ENCODE measurements around the gene NPIPB6.

NPIPB6 gene

GRCh38 chr16:28311413-28311812 lies 51.9 kb downstream of the NPIPB6 start:
- TF ChIP-seq GATA1 (IDR thresholded peaks at IDR 0.05; ENCODE audit: low read depth, low read length) (no peak), POLR2A (IDR thresholded peaks at IDR 0.05; ENCODE audit: low read length) (no peak)
- no peak for DNase-seq

GRCh38 chr16:28310796-28311195 lies 52.5 kb downstream of the NPIPB6 start:
- DNase-seq, result no peak

GRCh38 chr16:28309811-28310311 lies 53.4 kb downstream of the NPIPB6 start:
- TF ChIP-seq GATA1 (IDR thresholded peaks at IDR 0.05; ENCODE audit: low read depth, low read length), result no peak
- no peak for TF ChIP-seq POLR2A (IDR thresholded peaks at IDR 0.05; ENCODE audit: low read length)
- no peak for DNase-seq

More at GRCh38 chr16:28310796-28311195, 52.5 kb downstream of the NPIPB6 start:
- TF ChIP-seq GATA1 (IDR thresholded peaks at IDR 0.05; ENCODE audit: low read depth, low read length), result no peak
- TF ChIP-seq POLR2A (IDR thresholded peaks at IDR 0.05; ENCODE audit: low read length), result no peak

GRCh38 chr16:28308794-28309584 lies 54.3 kb downstream of the NPIPB6 start:
- TF ChIP-seq POLR2A (IDR thresholded peaks at IDR 0.05; ENCODE audit: low read length) (no peak), GATA1 (IDR thresholded peaks at IDR 0.05; ENCODE audit: low read depth, low read length) (no peak)
- no peak for DNase-seq

GRCh38 chr16:28307936-28308335 lies 55.4 kb downstream of the NPIPB6 start:
- no peak for DNase-seq
- no peak for TF ChIP-seq GATA1 (IDR thresholded peaks at IDR 0.05; ENCODE audit: low read depth, low read length)
- no peak for TF ChIP-seq POLR2A (IDR thresholded peaks at IDR 0.05; ENCODE audit: low read length)

GRCh38 chr16:28304214-28304613 lies 59.1 kb downstream of the NPIPB6 start:
- peak; percentile 25 to 26 for DNase-seq
- TF ChIP-seq POLR2A (IDR thresholded peaks at IDR 0.05; ENCODE audit: low read length), result no peak
- no peak for TF ChIP-seq GATA1 (IDR thresholded peaks at IDR 0.05; ENCODE audit: low read depth, low read length)

GRCh38 chr16:28303132-28303531 lies 60.2 kb downstream of the NPIPB6 start:
- no peak for DNase-seq
- no peak for TF ChIP-seq POLR2A (IDR thresholded peaks at IDR 0.05; ENCODE audit: low read length)

GRCh38 chr16:28301620-28302019 lies 61.7 kb downstream of the NPIPB6 start:
- DNase-seq, result no peak

GRCh38 chr16:28301154-28301553 lies 62.2 kb downstream of the NPIPB6 start:
- TF ChIP-seq POLR2A (IDR thresholded peaks at IDR 0.05; ENCODE audit: low read length) (no peak), GATA1 (IDR thresholded peaks at IDR 0.05; ENCODE audit: low read depth, low read length) (no peak)
- no peak for DNase-seq

More at GRCh38 chr16:28301620-28302019, 61.7 kb downstream of the NPIPB6 start:
- TF ChIP-seq POLR2A (IDR thresholded peaks at IDR 0.05; ENCODE audit: low read length) (no peak), GATA1 (IDR thresholded peaks at IDR 0.05; ENCODE audit: low read depth, low read length) (no peak)

- no peak for DNase-seq
- TF ChIP-seq POLR2A (IDR thresholded peaks at IDR 0.05; ENCODE audit: low read length) (no peak), GATA1 (IDR thresholded peaks at IDR 0.05; ENCODE audit: low read depth, low read length) (no peak)
Observed at GRCh38 chr16:28300327-28300726, 63.0 kb downstream of the NPIPB6 start.

GRCh38 chr16:28298511-28298878 lies 64.8 kb downstream of the NPIPB6 start:
- TF ChIP-seq GATA1 (IDR thresholded peaks at IDR 0.05; ENCODE audit: low read depth, low read length) (no peak), POLR2A (IDR thresholded peaks at IDR 0.05; ENCODE audit: low read length) (no peak)
- no peak for DNase-seq

- TF ChIP-seq POLR2A (IDR thresholded peaks at IDR 0.05; ENCODE audit: low read length) (no peak), GATA1 (IDR thresholded peaks at IDR 0.05; ENCODE audit: low read depth, low read length) (no peak)
- no peak for DNase-seq
Observed at GRCh38 chr16:28297784-28298510, 65.4 kb downstream of the NPIPB6 start.

GRCh38 chr16:28297308-28297707 lies 66.0 kb downstream of the NPIPB6 start:
- TF ChIP-seq POLR2A (IDR thresholded peaks at IDR 0.05; ENCODE audit: low read length) (no peak), GATA1 (IDR thresholded peaks at IDR 0.05; ENCODE audit: low read depth, low read length) (no peak)
- DNase-seq, result no peak

- no peak for DNase-seq
- TF ChIP-seq GATA1 (IDR thresholded peaks at IDR 0.05; ENCODE audit: low read depth, low read length) (no peak), POLR2A (IDR thresholded peaks at IDR 0.05; ENCODE audit: low read length) (no peak)
Observed at GRCh38 chr16:28295276-28295675, 68.0 kb downstream of the NPIPB6 start.

All from erythroblast (primary cell).